HG03521 (cell line): Measurements from ENCODE around the gene CDH4.

Source experiments
- ATAC-seq: cut with Tn5 transposase; IDR thresholded peaks from one replicate; pipeline ENCODE4 v1.9.1; 2021; ENCODE audit warnings: mild to moderate bottlenecking, moderate library complexity; ENCODE audit not compliant: unreplicated experiment

The CDH4 gene

GRCh38 chr20:61661025-61661424, 409.0 kb downstream of the CDH4 start:
- ATAC-seq = no peak

- ATAC-seq = no peak
Observed at GRCh38 chr20:61661583-61661982, 409.5 kb downstream of the CDH4 start.

- ATAC-seq = no peak
Observed at GRCh38 chr20:61662226-61662967, 410.3 kb downstream of the CDH4 start.

DNA sequence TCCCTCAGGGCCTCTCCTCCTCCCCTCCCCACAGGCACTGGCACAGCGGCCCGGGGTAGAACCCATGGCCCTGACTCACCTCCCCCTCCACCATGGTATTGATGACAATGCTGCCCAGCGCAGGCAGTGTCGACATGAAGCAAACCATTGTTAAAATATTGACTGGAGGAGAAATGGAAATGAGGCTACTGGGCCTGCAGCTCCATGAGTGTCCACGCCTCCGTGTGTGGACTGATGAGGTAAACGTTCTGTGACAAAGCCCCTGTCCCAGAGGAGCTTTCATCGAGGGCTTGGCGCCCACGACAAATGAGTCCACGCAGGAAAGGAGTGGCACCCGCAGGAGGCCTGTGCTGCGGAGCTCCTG, 410.9 kb downstream of the CDH4 start:
- ATAC-seq = no peak

DNA sequence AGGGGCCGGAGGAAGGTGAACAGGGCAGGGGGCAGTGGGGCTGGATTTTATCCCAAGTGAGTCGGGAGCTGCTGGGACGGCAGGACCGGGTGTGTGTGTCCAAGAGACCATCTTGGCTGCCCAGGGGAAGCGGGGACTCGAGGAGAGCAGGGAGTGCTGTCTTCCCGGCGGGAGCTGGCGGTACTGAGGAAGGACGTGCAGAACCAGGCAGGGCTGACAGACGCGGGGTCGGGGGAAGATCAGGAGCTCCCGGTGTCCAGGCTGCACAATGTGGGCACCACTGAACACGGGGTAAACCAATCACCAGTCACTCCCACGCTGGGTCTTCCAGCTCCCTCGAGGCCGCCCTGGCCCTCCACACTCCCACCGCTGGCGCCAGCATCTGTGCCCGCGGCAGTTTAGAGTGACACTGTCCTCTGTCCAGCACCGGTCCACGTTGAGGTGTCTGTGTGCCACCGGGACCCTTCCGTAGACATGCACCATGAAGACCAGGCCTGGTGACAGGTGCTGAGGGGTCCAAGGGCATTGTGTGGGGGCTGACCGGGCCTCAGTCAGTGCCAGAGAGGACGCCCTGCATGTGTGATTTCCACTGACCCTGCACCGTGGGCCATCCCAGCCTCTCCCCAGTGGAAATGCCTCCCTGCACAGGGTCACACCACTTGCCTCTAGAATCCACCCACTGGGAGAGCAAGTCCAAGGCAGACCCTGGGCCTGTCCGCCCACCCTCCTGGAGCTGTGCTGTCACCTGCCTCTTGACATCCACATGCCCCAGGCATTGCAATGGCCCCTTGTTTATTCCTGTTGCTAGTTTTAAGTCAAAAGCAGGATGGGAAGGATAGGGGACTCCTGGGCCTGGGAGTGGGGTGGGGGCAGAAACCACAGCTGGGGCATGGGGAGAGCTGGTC, 411.7 kb downstream of the CDH4 start:
- no peak for ATAC-seq

DNA sequence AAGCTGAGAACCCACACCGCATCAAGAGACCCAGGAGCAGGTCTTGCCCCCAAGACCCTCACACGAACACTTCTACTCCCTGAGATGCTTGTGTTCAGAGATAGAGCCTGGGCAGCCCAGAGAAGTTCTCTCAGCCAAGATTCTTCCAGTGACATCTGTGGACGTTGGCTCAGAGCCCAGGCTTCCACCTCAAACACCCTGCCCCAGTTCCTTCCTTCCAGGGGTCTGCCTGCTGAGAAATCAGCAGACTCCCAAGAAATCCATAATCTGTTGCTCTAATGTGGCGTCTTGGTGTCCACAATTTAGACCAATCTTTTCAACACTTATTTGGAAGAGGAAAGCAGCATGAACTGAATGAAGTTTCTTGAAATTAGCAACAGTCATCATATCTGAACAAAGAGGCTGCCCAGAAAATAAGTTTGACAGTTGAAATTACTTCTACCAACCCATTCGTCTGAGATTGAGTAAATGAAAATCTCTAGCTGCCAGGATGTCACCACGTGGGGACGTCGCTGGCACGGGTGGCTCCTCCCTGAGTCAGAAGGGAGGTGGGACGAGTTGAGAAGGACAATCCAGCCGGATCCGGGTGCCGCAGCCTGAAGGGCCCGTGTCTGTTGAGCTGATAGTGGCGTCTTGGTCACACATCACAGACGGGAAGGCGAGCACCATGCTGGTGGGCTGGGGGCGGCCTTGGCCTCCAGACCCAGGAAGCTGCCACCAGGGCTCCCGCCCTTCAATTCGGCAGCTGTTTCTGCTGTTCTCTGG, 412.7 kb downstream of the CDH4 start:
- ATAC-seq = no peak

DNA sequence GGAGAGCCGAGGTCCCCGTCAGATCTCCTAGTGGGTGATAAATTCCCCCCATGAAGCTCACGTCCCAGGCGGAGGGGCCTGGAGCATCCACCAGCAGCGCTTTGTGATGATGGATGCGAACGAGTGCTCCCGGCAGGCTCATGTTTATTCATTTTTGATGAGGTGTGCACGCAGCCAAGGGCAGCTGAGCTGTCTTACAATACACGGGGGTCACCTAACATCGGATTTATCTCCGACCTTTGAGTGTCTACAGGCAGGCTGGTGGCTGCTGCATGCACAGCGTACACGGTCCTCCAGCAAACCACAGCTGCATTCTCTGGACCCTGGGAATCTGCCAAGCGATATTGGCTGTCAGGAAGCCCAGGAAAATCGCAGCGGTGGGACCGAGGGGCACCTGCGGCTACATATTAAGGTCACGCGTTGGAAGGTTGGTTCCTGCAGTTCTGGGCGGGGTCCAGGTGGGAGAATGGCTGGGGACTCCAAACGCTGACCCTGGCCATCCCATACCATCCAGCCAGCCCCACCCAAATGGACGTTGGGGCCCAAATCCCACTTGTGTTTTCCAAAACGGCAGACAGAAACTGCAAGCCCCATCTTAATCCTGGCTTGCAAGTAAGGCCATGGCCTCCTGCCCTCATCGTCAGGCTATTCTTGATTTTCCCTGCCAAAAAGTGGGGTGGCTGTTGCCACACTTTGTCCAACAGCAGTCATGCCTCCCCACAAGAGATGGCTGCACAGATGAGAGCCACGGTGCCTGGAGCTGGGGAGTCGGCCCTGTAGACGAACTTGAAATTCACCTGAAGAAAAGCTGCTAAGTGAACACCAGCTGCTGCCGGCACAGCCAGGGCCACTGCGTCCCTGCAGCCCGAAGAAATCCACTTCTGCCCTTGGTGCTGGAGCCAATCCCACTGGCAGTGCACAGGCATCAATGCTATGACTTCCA, 413.7 kb downstream of the CDH4 start:
- no peak for ATAC-seq

GRCh38 chr20:61666471-61666832, 414.4 kb downstream of the CDH4 start:
- ATAC-seq = no peak

GRCh38 chr20:61667056-61667792, 415.2 kb downstream of the CDH4 start:
- no peak for ATAC-seq

DNA sequence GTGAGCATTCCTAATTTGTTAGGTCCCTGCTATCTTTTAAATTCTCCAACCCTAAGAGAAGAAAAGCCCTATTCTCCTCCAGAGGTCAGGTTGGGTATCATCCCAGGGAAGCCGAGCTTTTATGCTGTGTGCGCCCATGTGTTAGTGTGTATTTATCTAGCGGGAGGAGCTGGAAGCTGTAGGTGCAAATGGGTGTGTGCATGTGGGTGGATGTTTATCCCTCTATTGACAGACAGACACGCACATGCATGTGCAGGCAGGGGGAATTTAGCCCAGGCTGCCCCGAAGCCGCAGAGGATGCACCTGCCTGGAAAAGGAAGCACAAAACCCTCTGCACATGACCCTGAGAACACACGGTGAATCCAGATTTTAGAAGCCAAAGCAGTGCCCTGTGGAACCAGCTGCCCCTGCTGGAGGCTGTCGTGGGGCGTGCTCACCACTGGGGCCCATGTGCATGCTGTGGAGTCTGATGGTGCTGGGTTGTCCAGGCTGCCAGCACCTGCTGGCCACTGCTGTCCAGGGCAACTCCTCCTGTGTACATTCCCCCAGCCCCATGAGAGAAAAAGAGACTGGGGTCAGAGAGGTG, 416.1 kb downstream of the CDH4 start:
- no peak for ATAC-seq

DNA sequence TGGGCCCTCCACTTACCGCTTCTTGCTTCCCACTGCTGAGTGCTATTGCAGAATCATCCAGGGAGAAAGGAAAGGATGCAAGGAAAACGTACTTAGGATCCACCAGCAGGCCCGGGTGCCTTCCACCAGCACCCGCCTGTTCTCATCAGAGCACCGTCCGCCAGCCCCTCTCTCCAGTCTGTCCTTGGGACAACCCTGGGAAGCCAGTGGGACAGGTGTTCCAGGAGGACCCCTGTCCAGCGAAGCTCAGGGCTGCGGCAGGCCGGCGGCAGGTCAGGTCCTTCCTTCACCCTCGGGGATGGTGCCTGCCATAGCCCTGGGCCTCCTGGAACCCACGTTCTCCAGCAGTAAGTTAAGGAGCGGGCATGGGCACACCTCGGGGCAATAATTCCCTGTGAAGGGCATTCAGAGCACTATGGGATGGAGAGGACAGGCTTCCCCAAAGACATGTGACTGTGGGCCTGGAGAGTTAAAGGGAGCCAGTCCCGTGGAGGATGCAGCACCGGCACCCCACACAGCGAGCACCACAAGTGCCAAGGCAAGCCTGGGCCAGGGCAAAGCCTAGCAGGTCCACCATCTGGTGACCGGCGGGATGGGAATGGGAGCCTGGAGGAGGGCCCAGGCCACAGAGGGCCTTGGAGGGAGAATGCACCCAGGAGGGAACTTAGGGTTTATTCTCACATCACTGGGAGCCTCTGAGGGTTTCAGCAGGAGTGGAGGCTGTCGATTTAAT, 416.9 kb downstream of the CDH4 start:
- no peak for ATAC-seq

GRCh38 chr20:61670274-61670673, 418.2 kb downstream of the CDH4 start:
- no peak for ATAC-seq

- ATAC-seq = no peak
Observed at GRCh38 chr20:61671559-61671958, 419.5 kb downstream of the CDH4 start.

GRCh38 chr20:61673152-61673847, 421.2 kb downstream of the CDH4 start:
- ATAC-seq = no peak

- no peak for ATAC-seq
Observed at GRCh38 chr20:61674121-61674520, 422.1 kb downstream of the CDH4 start.

GRCh38 chr20:61674688-61675087, 422.6 kb downstream of the CDH4 start:
- ATAC-seq = no peak

DNA sequence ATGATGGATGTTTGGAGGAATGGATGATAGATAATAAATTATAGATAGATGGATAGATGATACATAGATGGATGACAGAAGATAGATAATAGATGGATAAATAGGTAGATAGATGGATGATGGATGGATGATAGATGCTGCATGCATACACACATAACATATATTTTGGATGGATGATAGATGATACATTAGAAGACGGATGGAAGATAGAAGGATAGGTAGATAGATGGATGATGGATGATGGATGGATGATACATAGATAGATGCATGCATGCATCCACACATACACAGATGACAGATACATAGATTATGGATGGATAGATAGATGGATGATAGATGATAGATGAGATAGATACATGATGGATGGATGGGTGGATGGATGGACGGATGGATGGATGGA, 425.9 kb downstream of the CDH4 start:
- ATAC-seq = no peak

GRCh38 chr20:61678437-61678836, 426.4 kb downstream of the CDH4 start:
- no peak for ATAC-seq
